Stimulated activated naive CD8-positive, alpha-beta T cell treated with anti-CD3 and anti-CD28 coated beads, Interleukin-15, amount 100 ng/mL, for 72 hours (primary cell): ENCODE measurements around the gene SYT17.
"Not testable (repeated sequence)": the region's sequence is repeated elsewhere in the genome, so short reads cannot be mapped to it uniquely, and the experiment has no call there.

Experiments
- ATAC-seq: fragments of 150-1000 bp; cut with Tn5 transposase; 2 replicates; pipeline ENCODE4 v1.10.0; 2021; ENCODE audit warnings: mild to moderate bottlenecking, moderate library complexity
- DNase-seq, 2 donors: peaks; one replicate each; pipeline ENCODE4 v3.0.0; 2021 to 2022
- H3K27ac Mint-ChIP-seq, 2 donors: one replicate each; pipeline ENCODE4 v1.8.0; 2022; ENCODE audit warnings: mild to moderate bottlenecking in 2 of 2, mixed read lengths in 2 of 2, moderate library complexity in 2 of 2
- H3K27me3 Mint-ChIP-seq: one replicate; pipeline ENCODE4 v1.8.0; 2022; ENCODE audit warnings: mixed read lengths
- H3K4me1 Mint-ChIP-seq: one replicate; pipeline ENCODE4 v1.8.0; 2022; ENCODE audit warnings: mild to moderate bottlenecking, mixed read lengths
- H3K4me3 Mint-ChIP-seq, 2 donors: one replicate each; pipeline ENCODE4 v1.8.0; 2022; ENCODE audit warnings: mild to moderate bottlenecking in 2 of 2, mixed read lengths in 2 of 2, moderate library complexity in 1 of 2
- H3K9me3 Mint-ChIP-seq, 2 donors: one replicate each; pipeline ENCODE4 v1.8.0; 2022; ENCODE audit warnings: mixed read lengths in 2 of 2

The SYT17 gene

GRCh38 chr16:19177111-19177739 is 9.2 kb downstream of the SYT17 start:
- Mint-ChIP-seq H3K9me3 (no peaks in the 10 kb centered on the region), H3K4me3 (no peak overlapping the region), H3K4me1 (no peaks in the 10 kb centered on the region), H3K27ac (no peak overlapping the region), H3K27me3 (peaks cover 29% of the 10 kb centered on the region)
- ATAC-seq: no peak
- no peak for DNase-seq

DNA sequence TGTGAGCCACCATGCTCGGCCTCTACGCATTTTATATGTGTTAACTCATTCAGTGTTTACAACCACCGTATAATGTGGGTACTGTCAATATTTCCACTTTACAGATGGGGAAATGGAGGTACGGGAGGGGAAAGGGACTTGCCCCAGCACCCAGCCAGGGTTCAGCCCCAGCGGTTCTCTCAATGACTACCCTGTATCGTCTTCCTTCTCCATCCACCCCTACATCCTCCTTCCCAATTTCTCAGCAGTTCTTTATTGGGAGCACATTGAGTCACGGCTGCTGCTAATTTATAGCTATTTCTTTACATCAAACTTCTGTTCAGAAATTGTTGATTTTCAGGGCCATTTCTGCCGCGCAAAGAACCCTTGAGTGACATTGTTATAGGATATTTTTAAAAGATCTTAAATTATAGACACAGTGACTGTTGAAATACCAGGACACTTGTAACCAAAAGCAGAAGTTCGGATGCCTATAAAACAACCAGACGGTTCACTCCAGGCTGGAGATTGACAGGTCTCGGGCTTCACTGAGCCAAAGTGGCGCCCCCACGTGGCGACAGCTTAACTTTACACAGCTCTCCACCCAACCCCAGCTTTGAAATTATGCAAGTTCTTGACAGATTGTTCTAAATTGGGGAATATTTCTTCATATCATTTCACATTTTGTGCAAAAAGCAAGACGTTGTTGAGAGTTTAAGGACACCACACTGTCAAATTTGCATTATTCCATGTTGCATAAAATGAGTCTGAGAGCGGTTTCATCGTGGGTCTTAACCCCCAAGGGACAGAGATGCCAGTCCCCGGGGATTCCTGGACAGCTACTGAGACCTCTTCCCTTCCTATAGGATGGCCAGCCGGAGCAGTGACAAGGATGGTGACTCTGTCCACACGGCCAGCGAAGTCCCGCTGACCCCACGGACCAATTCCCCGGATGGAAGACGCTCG is 11.8 kb downstream of the SYT17 start:
- Mint-ChIP-seq H3K27me3 (peaks cover 13% of the 10 kb centered on the region), H3K4me1 (no peaks in the 10 kb centered on the region), H3K9me3 (no peaks in the 10 kb centered on the region), H3K4me3 (no peak overlapping the region), H3K27ac (no peak overlapping the region)
- DNase-seq (peak; percentile 20 to 31), ATAC-seq (no peak)

DNA sequence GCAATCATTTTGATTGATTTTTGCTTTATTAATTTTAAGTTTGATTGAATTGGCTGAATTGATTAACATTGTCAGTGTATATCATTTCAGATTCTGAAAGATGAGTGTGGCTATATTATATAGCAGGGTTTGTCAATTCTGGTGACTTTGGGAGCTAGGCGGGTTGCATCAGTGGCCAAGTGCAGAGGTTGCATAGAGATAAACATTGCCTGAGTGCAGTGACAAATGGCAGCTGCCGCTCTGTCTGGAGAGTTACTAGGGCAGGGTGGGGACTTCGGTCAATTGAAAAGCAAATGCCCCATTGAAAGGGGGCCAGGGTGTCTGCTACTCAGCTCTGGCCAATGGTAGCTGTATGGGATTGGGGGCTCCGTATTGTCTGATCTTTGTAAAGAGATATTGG is 12.7 kb downstream of the SYT17 start:
- Mint-ChIP-seq H3K27ac (no peak overlapping the region), H3K4me3 (no peak overlapping the region)

DNA sequence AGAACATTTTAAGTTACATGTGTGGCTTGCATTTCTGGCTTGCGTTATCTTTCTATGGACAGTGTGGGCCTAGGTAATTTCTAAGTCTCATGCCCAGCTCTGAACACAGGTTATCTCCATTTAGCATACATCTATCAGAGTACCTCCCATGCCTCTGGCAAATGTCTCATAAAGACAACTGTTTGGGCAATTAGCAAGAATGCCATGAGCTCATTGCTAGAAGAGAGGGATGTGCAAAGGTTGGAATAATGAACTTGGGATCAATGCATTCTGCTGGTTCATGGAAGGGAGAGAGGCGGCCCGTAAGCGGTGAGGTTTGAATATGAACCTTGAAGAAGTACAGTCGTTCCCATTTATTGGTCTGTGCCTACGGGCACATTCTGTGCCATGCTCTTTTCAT is 14.4 kb downstream of the SYT17 start:
- no peaks in the 10 kb centered on the region for H3K9me3 Mint-ChIP-seq
- peak overlapping the region in 1 of 2 donors; percentile 54 for H3K27ac Mint-ChIP-seq
- no peak overlapping the region for H3K4me3 Mint-ChIP-seq
- ATAC-seq: no peak
- H3K27me3 Mint-ChIP-seq: peaks cover 12% of the 10 kb centered on the region
- H3K4me1 Mint-ChIP-seq: no peaks in the 10 kb centered on the region
- DNase-seq: no peak

More for the DNA sequence above, 12.7 kb downstream of the SYT17 start:
- no peak for DNase-seq
- Mint-ChIP-seq H3K4me1 (no peaks in the 10 kb centered on the region), H3K27me3 (peaks cover 12% of the 10 kb centered on the region), H3K9me3 (no peaks in the 10 kb centered on the region)
- no peak for ATAC-seq

GRCh38 chr16:19183187-19183586 is 15.1 kb downstream of the SYT17 start:
- Mint-ChIP-seq H3K27ac (peak overlapping the region in 1 of 2 donors; percentile 29), H3K27me3 (peaks cover 12% of the 10 kb centered on the region), H3K9me3 (no peaks in the 10 kb centered on the region), H3K4me3 (no peak overlapping the region), H3K4me1 (no peaks in the 10 kb centered on the region)
- ATAC-seq (no peak), DNase-seq (no peak)

DNA sequence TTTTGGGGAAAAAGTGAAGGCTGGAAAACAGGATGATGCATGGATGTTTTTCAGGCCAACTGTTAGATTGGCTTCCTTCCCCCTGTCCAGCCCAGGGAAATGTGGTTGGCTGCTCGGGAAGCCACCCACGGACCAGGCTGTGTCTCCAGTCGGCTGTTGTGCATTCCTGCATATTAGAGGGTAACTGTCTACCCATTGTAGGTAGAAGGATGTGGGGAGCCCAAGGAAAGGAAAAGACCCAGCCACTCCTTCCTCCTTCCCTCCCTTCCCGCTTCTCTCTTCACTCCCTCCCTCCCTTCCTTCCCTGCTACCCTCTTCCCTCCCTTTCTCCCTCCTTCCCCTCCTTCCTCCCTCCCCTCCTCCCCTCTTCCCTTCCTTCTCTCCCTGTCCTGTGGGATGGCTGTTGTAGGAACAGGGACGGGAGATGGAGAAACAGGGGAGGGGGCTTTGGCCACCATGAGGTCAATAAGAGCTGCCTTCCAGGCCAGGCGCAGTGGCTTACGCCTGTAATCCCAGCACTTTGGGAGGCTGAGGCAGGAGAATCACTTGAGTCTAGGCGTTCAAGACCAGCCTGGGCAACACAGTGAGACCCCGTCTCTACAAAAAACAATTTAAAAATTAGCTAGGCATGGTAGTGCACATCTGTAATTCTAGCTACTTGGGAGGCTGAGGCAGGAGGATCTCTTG is 16.9 kb downstream of the SYT17 start:
- H3K27ac Mint-ChIP-seq: no peak overlapping the region
- peaks cover 8% of the 10 kb centered on the region for H3K27me3 Mint-ChIP-seq
- H3K9me3 Mint-ChIP-seq: no peaks in the 10 kb centered on the region
- DNase-seq (no peak), ATAC-seq (no peak)
- H3K4me3 Mint-ChIP-seq: no peak overlapping the region
- no peaks in the 10 kb centered on the region for H3K4me1 Mint-ChIP-seq

DNA sequence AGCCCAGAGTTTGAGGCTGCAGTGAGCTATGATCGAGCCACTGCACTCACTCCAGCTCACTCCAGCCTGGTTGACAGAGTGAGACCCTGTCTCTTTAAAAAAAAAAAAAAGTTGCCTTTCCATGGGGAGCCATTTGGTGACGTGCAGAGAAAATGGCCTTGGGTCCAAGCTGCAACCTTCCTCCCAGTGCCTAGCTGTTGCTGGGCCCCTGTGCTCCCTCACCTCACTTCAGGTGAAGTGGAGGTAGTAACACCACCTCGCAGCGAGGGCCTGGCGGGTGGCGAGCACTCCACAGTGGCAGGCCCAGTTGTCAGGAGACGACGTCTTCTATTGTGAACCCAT is 17.4 kb downstream of the SYT17 start:
- ATAC-seq (no peak), DNase-seq (no peak)
- no peaks in the 10 kb centered on the region for H3K9me3 Mint-ChIP-seq
- H3K27ac Mint-ChIP-seq: no peak overlapping the region
- H3K4me3 Mint-ChIP-seq: no peak overlapping the region
- no peaks in the 10 kb centered on the region for H3K4me1 Mint-ChIP-seq
- peaks cover 2% of the 10 kb centered on the region for H3K27me3 Mint-ChIP-seq

- H3K9me3 Mint-ChIP-seq: no peaks in the 10 kb centered on the region
- no peaks in the 10 kb centered on the region for H3K4me1 Mint-ChIP-seq
- H3K27me3 Mint-ChIP-seq: no peaks in the 10 kb centered on the region
- no peak overlapping the region for H3K27ac Mint-ChIP-seq
- H3K4me3 Mint-ChIP-seq: no peak overlapping the region
- ATAC-seq: no peak
- DNase-seq: no peak
These were observed 18.4 kb downstream of the SYT17 start for GRCh38 chr16:19186408-19186807.

DNA sequence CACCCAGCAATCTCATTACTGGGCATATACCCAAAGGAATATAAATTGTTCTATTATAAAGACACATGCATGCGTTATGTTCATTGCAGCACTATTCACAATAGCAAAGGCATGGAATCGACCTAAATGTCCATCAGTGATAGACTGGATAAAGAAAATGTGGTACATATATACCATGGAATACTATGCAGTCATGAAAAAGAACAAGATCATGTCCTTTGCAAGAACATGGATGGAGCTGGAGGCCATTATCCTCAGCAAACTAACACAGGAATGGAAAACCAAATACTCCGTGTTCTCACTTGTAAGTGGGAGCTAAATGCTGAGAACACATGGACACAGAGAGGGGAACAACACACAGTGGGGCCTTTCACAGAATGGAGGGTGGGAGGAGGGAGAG is 19.9 kb downstream of the SYT17 start:
- H3K27me3 Mint-ChIP-seq, DNase-seq, H3K4me1 Mint-ChIP-seq, H3K27ac Mint-ChIP-seq, H3K4me3 Mint-ChIP-seq, H3K9me3 Mint-ChIP-seq, ATAC-seq: not testable (repeated sequence)

DNA sequence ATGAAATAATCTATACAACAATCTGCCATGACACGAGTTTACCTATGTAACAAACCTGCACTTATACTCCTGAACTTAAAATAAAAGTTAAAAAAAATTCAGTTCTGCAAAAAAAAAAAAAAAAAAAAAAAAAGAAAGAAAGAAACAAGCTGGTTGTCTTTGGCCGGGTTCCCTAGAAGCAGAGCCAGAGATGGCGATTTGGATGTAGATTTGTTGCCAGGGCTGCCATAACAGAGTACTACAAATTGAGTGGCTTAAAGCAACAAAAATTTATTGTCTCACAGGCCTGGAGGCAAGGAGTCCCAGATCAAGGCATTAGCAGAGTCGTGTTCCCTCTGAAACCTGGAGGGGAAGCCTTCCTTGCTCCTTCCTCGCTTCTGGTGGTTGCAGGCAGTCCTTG is 20.4 kb downstream of the SYT17 start:
- H3K4me3 Mint-ChIP-seq: no peak overlapping the region
- ATAC-seq: no peak

DNA sequence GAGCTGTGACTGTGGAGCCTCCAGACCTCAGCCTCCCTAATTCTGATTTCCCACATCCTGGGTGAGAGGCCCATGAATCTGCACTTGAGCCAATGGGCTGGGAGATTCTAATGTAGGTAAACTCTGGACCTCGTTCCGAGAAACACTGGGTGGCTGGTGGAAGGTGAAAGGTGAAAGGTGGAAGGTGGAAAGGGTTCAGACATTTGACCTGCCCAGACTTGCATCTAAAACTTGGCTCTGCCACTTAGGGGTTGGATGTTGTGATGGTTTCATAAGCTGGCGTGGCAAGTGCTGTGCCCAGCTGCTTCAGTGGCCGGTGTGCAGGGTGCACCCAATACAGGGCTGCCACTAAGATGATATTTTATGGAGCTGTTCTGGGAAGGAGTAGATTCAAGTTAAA is 24.8 kb downstream of the SYT17 start:
- H3K27ac Mint-ChIP-seq: no peak overlapping the region
- no peak for DNase-seq
- no peaks in the 10 kb centered on the region for H3K4me1 Mint-ChIP-seq
- no peak overlapping the region for H3K4me3 Mint-ChIP-seq
- no peak for ATAC-seq
- no peaks in the 10 kb centered on the region for H3K9me3 Mint-ChIP-seq
- no peaks in the 10 kb centered on the region for H3K27me3 Mint-ChIP-seq

More for the DNA sequence above, 20.4 kb downstream of the SYT17 start:
- Mint-ChIP-seq H3K4me1 (no peaks in the 10 kb centered on the region), H3K27ac (no peak overlapping the region), H3K27me3 (no peaks in the 10 kb centered on the region), H3K9me3 (no peaks in the 10 kb centered on the region)
- no peak for DNase-seq

DNA sequence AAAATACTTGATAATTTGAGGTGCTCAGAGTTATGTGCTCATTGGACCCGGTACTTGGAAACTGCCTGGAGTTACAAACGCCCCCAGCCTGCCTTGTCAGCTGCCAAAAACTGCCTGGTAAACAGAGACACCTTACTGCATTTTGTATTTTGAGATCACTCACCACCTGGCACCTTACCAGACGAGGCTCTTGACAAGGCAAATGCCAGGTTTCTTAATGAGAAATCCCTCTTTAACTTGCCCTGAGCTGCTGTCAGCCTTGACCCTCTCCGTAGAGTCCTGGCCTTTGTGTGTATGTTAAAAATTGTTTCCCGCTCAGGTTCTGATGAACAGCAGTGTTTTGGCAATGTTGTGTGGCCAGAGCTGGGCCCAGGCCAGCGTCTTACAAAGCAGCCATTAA is 28.8 kb downstream of the SYT17 start:
- DNase-seq (no peak), ATAC-seq (no peak)
- H3K9me3 Mint-ChIP-seq: peaks cover 4 to 22% of the 10 kb centered on the region in 2 donors
- no peaks in the 10 kb centered on the region for H3K4me1 Mint-ChIP-seq
- no peaks in the 10 kb centered on the region for H3K27me3 Mint-ChIP-seq
- no peak overlapping the region for H3K4me3 Mint-ChIP-seq
- no peak overlapping the region for H3K27ac Mint-ChIP-seq

- H3K4me3 Mint-ChIP-seq: no peak overlapping the region
- H3K4me1 Mint-ChIP-seq: no peaks in the 10 kb centered on the region
- ATAC-seq (no peak), DNase-seq (no peak)
- no peak overlapping the region for H3K27ac Mint-ChIP-seq
- peaks cover 9 to 36% of the 10 kb centered on the region in 2 donors for H3K9me3 Mint-ChIP-seq
- peaks cover 25% of the 10 kb centered on the region for H3K27me3 Mint-ChIP-seq
These were observed 35.4 kb downstream of the SYT17 start for GRCh38 chr16:19203374-19203966.

DNA sequence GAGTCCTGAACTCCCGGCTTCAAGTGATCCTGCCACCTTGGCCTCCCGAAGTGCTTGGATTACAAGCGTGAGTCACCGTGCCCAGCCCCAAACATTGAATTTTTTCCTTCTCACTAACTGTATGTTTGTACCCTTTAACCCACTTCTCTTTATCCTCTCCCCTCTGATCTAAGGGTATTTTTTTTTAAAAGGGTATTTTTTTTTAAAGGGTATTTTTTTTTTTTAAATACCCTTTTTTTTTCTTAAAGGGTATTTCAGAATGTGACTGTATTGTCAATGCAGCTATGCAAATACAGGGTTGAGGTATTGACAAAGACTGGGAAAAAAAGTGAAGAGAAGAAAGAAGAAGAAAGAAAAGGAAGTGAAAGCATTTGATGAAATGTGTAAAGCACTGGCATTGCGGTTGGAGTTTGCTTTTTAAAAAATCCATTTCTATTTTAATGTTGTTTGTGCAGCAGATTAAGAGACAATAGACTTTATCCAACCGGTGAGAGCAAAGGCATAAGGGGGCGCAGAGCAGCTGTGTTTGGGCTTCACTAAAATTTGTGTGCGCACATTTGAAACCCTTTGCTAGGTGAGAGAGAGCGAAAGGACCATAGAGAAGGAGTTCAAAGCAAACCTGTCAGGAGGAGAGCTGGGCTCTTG is 42.4 kb downstream of the SYT17 start:
- H3K27me3 Mint-ChIP-seq: peaks cover 8% of the 10 kb centered on the region
- H3K27ac Mint-ChIP-seq: no peak overlapping the region
- DNase-seq (no peak), ATAC-seq (no peak)
- H3K9me3 Mint-ChIP-seq: peaks cover 13 to 17% of the 10 kb centered on the region in 2 donors
- H3K4me3 Mint-ChIP-seq: no peak overlapping the region
- no peaks in the 10 kb centered on the region for H3K4me1 Mint-ChIP-seq

GRCh38 chr16:19210968-19211367 is 42.9 kb downstream of the SYT17 start:
- no peak overlapping the region for H3K4me3 Mint-ChIP-seq
- H3K9me3 Mint-ChIP-seq: peaks cover 13 to 17% of the 10 kb centered on the region in 2 donors
- ATAC-seq: no peak

More at GRCh38 chr16:19210968-19211367, 42.9 kb downstream of the SYT17 start:
- Mint-ChIP-seq H3K27ac (no peak overlapping the region), H3K4me1 (no peaks in the 10 kb centered on the region), H3K27me3 (peaks cover 4% of the 10 kb centered on the region)
- DNase-seq: no peak
